Trophoblast cell (in vitro differentiated cells and primary cell): ENCODE results near the gene PORCN.

Experiments used
- DNase-seq, 2 donors: peaks; one replicate each; pipeline ENCODE4 v3.0.0-alpha.2; 2016
- H2AFZ ChIP-seq: 2 replicates; pipeline ENCODE4 v1.6.1; 2013; ENCODE audit warnings: low read length, moderate library complexity, mild to moderate bottlenecking; ENCODE audit not compliant: insufficient read depth, poor library complexity
- H2AK5ac ChIP-seq: 2 replicates; pipeline ENCODE4 v1.6.1; 2013; ENCODE audit warnings: mild to moderate bottlenecking, low read length
- H2BK120ac ChIP-seq: 2 replicates; pipeline ENCODE4 v1.6.1; 2013; ENCODE audit warnings: low read length, mild to moderate bottlenecking, moderate library complexity; ENCODE audit not compliant: insufficient read depth, poor library complexity
- H2BK12ac ChIP-seq: 2 replicates; pipeline ENCODE4 v1.6.1; 2013; ENCODE audit warnings: mild to moderate bottlenecking, low read length, moderate library complexity
- H2BK5ac ChIP-seq: 2 replicates; pipeline ENCODE4 v1.6.1; 2013; ENCODE audit warnings: low read length, low read depth, moderate library complexity, mild to moderate bottlenecking; ENCODE audit not compliant: poor library complexity
- H3K14ac ChIP-seq: 2 replicates; pipeline ENCODE4 v1.6.1; 2013; ENCODE audit warnings: mild to moderate bottlenecking, low read length
- H3K18ac ChIP-seq: 2 replicates; pipeline ENCODE4 v1.6.1; 2013; ENCODE audit warnings: mild to moderate bottlenecking, low read length
- H3K23ac ChIP-seq: 2 replicates; pipeline ENCODE4 v1.6.1; 2013; ENCODE audit warnings: low read length
- H3K27ac ChIP-seq: 2 replicates; pipeline ENCODE4 v1.5.1; 2013; ENCODE audit warnings: low read depth, mild to moderate bottlenecking, inconsistent platforms, low read length, moderate library complexity
- H3K27me3 ChIP-seq: 2 replicates; pipeline ENCODE4 v1.6.1; 2013; ENCODE audit warnings: inconsistent platforms, mild to moderate bottlenecking, low read length, moderate library complexity; ENCODE audit not compliant: insufficient read depth
- H3K36me3 ChIP-seq, 2 experiments: 1 replicate in 1 of 2; 2 replicates in 1 of 2; pipeline ENCODE4 v1.6.1; 2013; ENCODE audit warnings: low read length in 2 of 2, mild to moderate bottlenecking in 2 of 2, moderate library complexity in 1 of 2; ENCODE audit not compliant: insufficient read depth in 2 of 2, control insufficient read depth in 1 of 2
- H3K4ac ChIP-seq: 2 replicates; pipeline ENCODE4 v1.6.1; 2013; ENCODE audit warnings: low read depth, mild to moderate bottlenecking, low read length, moderate library complexity
- H3K4me1 ChIP-seq, 2 experiments: 1 replicate in 1 of 2; 2 replicates in 1 of 2; pipeline ENCODE4 v1.6.1; 2013; ENCODE audit warnings: low read length in 2 of 2, mild to moderate bottlenecking in 2 of 2, moderate library complexity in 1 of 2; ENCODE audit not compliant: insufficient read depth in 2 of 2, control insufficient read depth in 1 of 2
- H3K4me2 ChIP-seq: 2 replicates; pipeline ENCODE4 v1.6.1; 2013; ENCODE audit warnings: inconsistent platforms, mild to moderate bottlenecking, low read length, moderate library complexity
- H3K4me3 ChIP-seq: 2 replicates; pipeline ENCODE4 v1.5.1; 2013; ENCODE audit warnings: mild to moderate bottlenecking, low read depth, low read length, inconsistent platforms
- H3K79me1 ChIP-seq: one replicate; pipeline ENCODE4 v1.6.1; 2013; ENCODE audit warnings: low read length
- H3K79me2 ChIP-seq: 2 replicates; pipeline ENCODE4 v1.6.1; 2013; ENCODE audit warnings: low read length, mild to moderate bottlenecking; ENCODE audit not compliant: control insufficient read depth, insufficient read depth, poor library complexity
- H3K9ac ChIP-seq: 2 replicates; pipeline ENCODE4 v1.6.1; 2013; ENCODE audit warnings: mild to moderate bottlenecking, low read length
- H3K9me3 ChIP-seq: 2 replicates; pipeline ENCODE4 v1.6.1; 2013; ENCODE audit warnings: low read depth, mild to moderate bottlenecking, control low read depth, inconsistent platforms, low read length; ENCODE audit not compliant: insufficient read depth
- H4K12ac ChIP-seq: 2 replicates; pipeline ENCODE4 v1.6.1; 2013; ENCODE audit warnings: low read depth, mild to moderate bottlenecking, low read length, moderate library complexity
- H4K8ac ChIP-seq: 2 replicates; pipeline ENCODE4 v1.6.1; 2013; ENCODE audit warnings: low read depth, mild to moderate bottlenecking, low read length, moderate library complexity
- H4K91ac ChIP-seq: one replicate; pipeline ENCODE4 v1.6.1; 2013; ENCODE audit warnings: low read depth, mild to moderate bottlenecking, low read length, moderate library complexity
- WGBS: extraction: QIAGEN DNeasy Blood & Tissue Kit; methylation state at CpG from one replicate; pipeline ENCODE4 v1.1.7; 2013; ENCODE audit warnings: missing lambda C conversion rate; ENCODE audit not compliant: insufficient read length, insufficient coverage; ENCODE audit errors: extremely low coverage; 5-methylcytosine and 5-hydroxymethylcytosine counted together

PORCN gene

GRCh38 chrX:48513670-48514069 lies 4.9 kb downstream of the PORCN start:
- Histone ChIP-seq H2BK12ac (no peak overlapping the region), H3K9me3 (peaks cover 2% of the 10 kb centered on the region), H3K27ac (peak overlapping the region; percentile 68)

GRCh38 chrX:48514126-48514806 lies 5.5 kb downstream of the PORCN start:
- Histone ChIP-seq H2BK5ac (peak overlapping the region; percentile 10), H3K4me1 (peaks cover 28 to 42% of the 10 kb centered on the region in 2 experiments), H3K23ac (no peak overlapping the region), H4K8ac (peak overlapping the region; percentile 17), H3K36me3 (peaks cover 0 to 2% of the 10 kb centered on the region in 2 experiments), H3K79me1 (peaks cover 14% of the 10 kb centered on the region), H3K18ac (no peak overlapping the region), H3K27ac (peak overlapping the region; percentile 90), H3K4me3 (no peak overlapping the region), H3K4me2 (no peak overlapping the region), H4K12ac (no peak overlapping the region), H2AFZ (no peak overlapping the region), H3K9me3 (peaks cover 2% of the 10 kb centered on the region), H2BK12ac (peak overlapping the region; percentile 6), H3K79me2 (no peaks in the 10 kb centered on the region), H2BK120ac (peak overlapping the region; percentile 56), H3K9ac (no peak overlapping the region), H2AK5ac (peak overlapping the region; percentile 27), H3K14ac (peak overlapping the region; percentile 0), H4K91ac (peak overlapping the region; percentile 87), H3K4ac (no peak overlapping the region), H3K27me3 (no peaks in the 10 kb centered on the region)
- no CpG with 5 or more reads among the region's 16 CpGs for WGBS
- DNase-seq = peak; percentile 48 to 53

More at GRCh38 chrX:48513670-48514069, 4.9 kb downstream of the PORCN start:
- no peak overlapping the region for H2BK120ac ChIP-seq
- H2AFZ ChIP-seq = no peak overlapping the region
- no peak overlapping the region for H3K18ac ChIP-seq
- H2AK5ac ChIP-seq = no peak overlapping the region
- H3K4ac ChIP-seq = no peak overlapping the region
- H3K4me1 ChIP-seq = peaks cover 28 to 42% of the 10 kb centered on the region in 2 experiments
- H3K79me1 ChIP-seq = peaks cover 16% of the 10 kb centered on the region
- peaks cover 0 to 2% of the 10 kb centered on the region in 2 experiments for H3K36me3 ChIP-seq
- peak; percentile 74 to 77 for DNase-seq
- H4K8ac ChIP-seq = no peak overlapping the region
- H3K4me2 ChIP-seq = no peak overlapping the region
- H3K79me2 ChIP-seq = no peaks in the 10 kb centered on the region
- WGBS = no CpG with 5 or more reads among the region's 4 CpGs
- H3K23ac ChIP-seq = no peak overlapping the region
- H4K12ac ChIP-seq = no peak overlapping the region
- no peak overlapping the region for H3K14ac ChIP-seq
- H2BK5ac ChIP-seq = no peak overlapping the region
- no peaks in the 10 kb centered on the region for H3K27me3 ChIP-seq
- no peak overlapping the region for H3K4me3 ChIP-seq
- no peak overlapping the region for H3K9ac ChIP-seq
- peak overlapping the region; percentile 36 for H4K91ac ChIP-seq

DNA sequence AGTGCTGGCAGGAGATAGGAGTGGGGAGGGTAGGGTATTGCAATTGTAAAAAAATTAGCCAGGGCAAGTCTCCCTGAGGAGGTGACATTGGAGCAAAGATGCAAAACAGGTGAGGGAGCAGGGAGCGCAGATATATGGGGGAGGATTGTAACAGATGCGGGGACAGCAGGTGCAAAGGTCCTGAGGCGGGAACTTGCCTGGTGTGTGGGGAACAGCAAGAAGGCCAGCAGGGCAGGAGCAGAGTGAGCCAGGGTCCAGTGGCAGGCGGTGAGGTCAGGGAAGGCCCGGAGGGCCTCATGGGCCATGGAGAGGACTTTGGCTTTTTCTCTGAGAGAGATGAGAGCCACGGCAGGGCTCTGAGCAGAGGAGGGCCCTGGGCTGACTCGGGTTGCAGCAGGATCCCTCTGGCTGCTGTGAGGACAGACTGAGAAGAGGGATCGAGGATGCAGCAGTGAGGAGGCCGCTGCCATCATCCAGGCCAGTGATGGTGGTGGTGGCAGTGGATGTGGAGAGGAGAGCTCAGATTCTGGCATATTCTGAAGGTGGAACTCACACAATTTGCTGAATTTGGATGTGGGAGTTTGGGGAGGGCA lies 6.2 kb downstream of the PORCN start:
- Histone ChIP-seq H3K4me2 (no peak overlapping the region), H3K14ac (peak overlapping the region; percentile 69), H2BK5ac (peak overlapping the region; percentile 77), H2AFZ (no peak overlapping the region), H3K4ac (peak overlapping the region; percentile 9), H3K27me3 (no peaks in the 10 kb centered on the region), H3K4me1 (peaks cover 25 to 40% of the 10 kb centered on the region in 2 experiments), H3K36me3 (peaks cover 0 to 2% of the 10 kb centered on the region in 2 experiments), H3K9ac (no peak overlapping the region), H2BK120ac (peak overlapping the region; percentile 35), H2BK12ac (peak overlapping the region; percentile 87), H3K4me3 (no peak overlapping the region), H4K91ac (peak overlapping the region; percentile 92), H3K79me1 (peaks cover 14% of the 10 kb centered on the region), H3K18ac (peak overlapping the region; percentile 70), H3K79me2 (no peaks in the 10 kb centered on the region), H3K9me3 (peaks cover 2% of the 10 kb centered on the region), H4K12ac (no peak overlapping the region), H4K8ac (peak overlapping the region; percentile 31), H2AK5ac (peak overlapping the region; percentile 69), H3K27ac (peak overlapping the region; percentile 56), H3K23ac (no peak overlapping the region)
- no CpG with 5 or more reads among the region's 9 CpGs for WGBS
- no peak for DNase-seq

- H3K9me3 ChIP-seq = peaks cover 2% of the 10 kb centered on the region
- no CpG with 5 or more reads among the region's 10 CpGs for WGBS
Measured at GRCh38 chrX:48515842-48516241, 7.0 kb downstream of the PORCN start.

More at GRCh38 chrX:48515842-48516241, 7.0 kb downstream of the PORCN start:
- Histone ChIP-seq H3K14ac (no peak overlapping the region), H2BK5ac (no peak overlapping the region), H3K4me1 (peaks cover 25 to 40% of the 10 kb centered on the region in 2 experiments), H2BK120ac (no peak overlapping the region), H3K18ac (no peak overlapping the region), H3K23ac (no peak overlapping the region), H3K4ac (no peak overlapping the region), H4K12ac (no peak overlapping the region), H4K91ac (peak overlapping the region; percentile 28), H3K79me2 (no peaks in the 10 kb centered on the region), H2AFZ (no peak overlapping the region), H3K27ac (no peak overlapping the region), H2AK5ac (no peak overlapping the region), H3K79me1 (peaks cover 14% of the 10 kb centered on the region), H3K9ac (no peak overlapping the region), H3K27me3 (no peaks in the 10 kb centered on the region), H3K4me2 (no peak overlapping the region), H3K36me3 (peaks cover 0 to 2% of the 10 kb centered on the region in 2 experiments), H3K4me3 (no peak overlapping the region), H2BK12ac (peak overlapping the region; percentile 6), H4K8ac (no peak overlapping the region)
- DNase-seq = peak in 1 of 2 donors; percentile 33
